AG09309 (cell line): ENCODE data around the gene RASL11B.

Experiments used
- DNase-seq: peaks from one replicate; pipeline ENCODE4 v3.0.0-alpha.2; 2010; ENCODE audit warnings: low read depth
- H3K4me3 ChIP-seq: 2 replicates; pipeline ENCODE4 v1.5.1; 2011; ENCODE audit warnings: mild to moderate bottlenecking, low read depth, low read length, moderate library complexity; ENCODE audit not compliant: control insufficient read depth
- CTCF ChIP-seq: IDR thresholded peaks from 2 replicates; pipeline ENCODE4 v1.5.1; 2011; ENCODE audit warnings: mild to moderate bottlenecking, low read depth, low read length, inconsistent platforms; ENCODE audit not compliant: insufficient read depth, control insufficient read depth; ENCODE audit errors: missing control alignments

Gene RASL11B

DNA sequence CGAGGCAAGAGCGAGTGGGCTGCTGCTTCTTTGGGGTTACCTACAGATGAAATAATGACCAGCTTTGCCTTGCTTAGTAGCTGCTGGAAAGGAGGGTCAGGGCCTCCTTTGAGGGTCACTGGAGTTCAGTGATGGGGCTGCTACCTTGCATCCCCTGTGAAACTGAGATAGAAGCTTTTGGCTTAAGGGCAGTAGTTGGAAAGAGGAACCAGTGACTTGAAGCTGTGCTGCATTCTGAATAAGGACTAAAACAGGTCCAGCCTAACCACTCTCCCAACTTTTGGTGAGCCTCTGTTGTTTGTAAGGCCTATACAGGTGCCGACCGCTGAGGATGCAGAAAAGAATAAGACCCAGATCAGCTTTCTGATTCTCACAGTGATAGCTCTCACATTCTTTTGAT lies 41.2 kb downstream of the RASL11B start:
- TF ChIP-seq CTCF = no peak

DNA sequence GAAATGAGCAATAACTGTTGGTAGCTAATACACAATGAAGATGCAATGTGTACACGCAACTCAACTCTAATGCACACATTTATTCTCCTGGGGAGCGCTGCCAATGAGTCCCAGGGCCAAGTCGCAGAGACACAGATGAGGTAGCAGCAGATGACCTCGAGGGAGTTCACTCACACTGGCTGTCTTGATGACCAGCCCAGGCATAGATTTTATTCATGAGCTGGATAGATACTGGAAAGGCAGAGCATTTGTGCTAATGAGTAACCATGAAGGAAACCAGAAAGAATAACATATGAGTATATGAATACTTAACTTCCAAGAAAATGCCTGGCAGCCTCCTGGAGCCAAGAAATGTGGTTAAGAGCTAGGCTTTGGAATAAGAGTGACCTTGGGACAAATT lies 42.3 kb downstream of the RASL11B start:
- TF ChIP-seq CTCF = no peak
- DNase-seq = no peak
- no peak overlapping the region for H3K4me3 ChIP-seq

More for the DNA sequence above, 41.2 kb downstream of the RASL11B start:
- H3K4me3 ChIP-seq = no peak overlapping the region
- DNase-seq = no peak

- DNase-seq = no peak
- TF ChIP-seq CTCF = no peak
- H3K4me3 ChIP-seq = no peak overlapping the region
These were observed 45.4 kb downstream of the RASL11B start for GRCh38 chr4:52907510-52907909.

DNA sequence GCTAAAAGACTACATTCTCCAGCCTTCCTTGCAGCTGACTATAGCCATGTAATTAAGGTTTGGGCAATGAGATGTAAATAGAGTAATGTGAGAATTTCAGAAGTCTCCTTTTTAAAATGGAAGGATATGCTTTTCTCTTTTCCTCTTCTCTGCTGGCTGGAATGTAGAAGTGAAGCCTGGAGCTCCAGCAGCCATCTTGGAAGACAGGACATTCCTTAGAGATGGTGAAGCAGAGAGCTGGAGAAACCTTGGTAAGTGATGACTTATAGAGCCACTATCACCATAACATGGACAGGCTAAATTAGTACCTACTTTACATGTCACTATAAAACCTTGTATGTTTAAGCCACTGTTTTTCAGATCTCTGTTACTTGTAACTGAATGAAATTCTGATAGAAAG lies 48.0 kb downstream of the RASL11B start:
- DNase-seq = no peak
- no peak overlapping the region for H3K4me3 ChIP-seq
- TF ChIP-seq CTCF = no peak

- no peak overlapping the region for H3K4me3 ChIP-seq
- peak; percentile 75 for TF ChIP-seq CTCF
- DNase-seq = no peak
These were observed 49.7 kb downstream of the RASL11B start for GRCh38 chr4:52911684-52912294.

DNA sequence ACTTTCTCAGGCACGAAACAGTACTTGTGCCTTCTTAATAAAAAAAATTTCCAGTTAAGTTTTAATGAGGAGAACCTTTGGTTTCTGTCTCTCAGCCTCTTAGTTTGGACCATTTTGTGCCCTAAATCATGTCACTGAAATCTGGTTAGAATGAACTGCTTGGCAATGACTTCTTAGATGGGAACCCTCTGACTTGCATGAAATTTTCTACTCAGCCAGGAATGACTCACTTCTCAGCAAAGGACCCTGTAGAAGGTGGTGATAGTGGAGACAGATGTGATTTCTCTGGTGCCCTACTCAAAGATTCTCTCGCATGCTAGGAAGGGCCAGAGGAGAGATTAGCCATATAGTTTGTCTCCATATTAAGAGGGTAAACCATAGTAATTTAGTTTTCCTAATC lies 50.5 kb downstream of the RASL11B start:
- no peak for DNase-seq
- H3K4me3 ChIP-seq = no peak overlapping the region
- no peak for TF ChIP-seq CTCF
